HK-2 (cell line): ENCODE measurements around the gene HOXB6.

Source experiments
- DNase-seq: peaks from one replicate; pipeline ENCODE4 v3.0.0-alpha.2; 2018; ENCODE audit not compliant: unreplicated experiment

HOXB6 gene

GRCh38 chr17:48565925-48566710, 38.7 kb downstream of the HOXB6 start:
- DNase-seq: no peak

- no peak for DNase-seq
These were observed 39.7 kb downstream of the HOXB6 start for GRCh38 chr17:48565022-48565554.

GRCh38 chr17:48564188-48565021, 40.4 kb downstream of the HOXB6 start:
- no peak for DNase-seq

GRCh38 chr17:48563867-48564187, 41.0 kb downstream of the HOXB6 start:
- no peak for DNase-seq

- no peak for DNase-seq
These were observed 41.4 kb downstream of the HOXB6 start for GRCh38 chr17:48563385-48563838.

GRCh38 chr17:48562934-48563333, 41.9 kb downstream of the HOXB6 start:
- DNase-seq: no peak

- DNase-seq: no peak
These were observed 42.6 kb downstream of the HOXB6 start for GRCh38 chr17:48561884-48562810.

GRCh38 chr17:48559840-48560817, 44.7 kb downstream of the HOXB6 start:
- DNase-seq: no peak

GRCh38 chr17:48559122-48559839, 45.5 kb downstream of the HOXB6 start:
- DNase-seq: no peak

- no peak for DNase-seq
These were observed 46.0 kb downstream of the HOXB6 start for GRCh38 chr17:48558831-48559121.

- no peak for DNase-seq
These were observed 46.5 kb downstream of the HOXB6 start for GRCh38 chr17:48558057-48558830.

- no peak for DNase-seq
These were observed 48.0 kb downstream of the HOXB6 start for GRCh38 chr17:48556576-48557401.

- no peak for DNase-seq
These were observed 48.6 kb downstream of the HOXB6 start for GRCh38 chr17:48556229-48556575.

- DNase-seq: no peak
These were observed 49.2 kb downstream of the HOXB6 start for GRCh38 chr17:48555258-48556228.

GRCh38 chr17:48554412-48555257, 50.2 kb downstream of the HOXB6 start:
- DNase-seq: no peak

GRCh38 chr17:48553826-48554225, 51.0 kb downstream of the HOXB6 start:
- DNase-seq: no peak
